K562 (cell line): ENCODE measurements around the gene SLC25A44. TPM values are rescaled to one million over a fixed set of nuclear protein-coding genes. Genes with fewer than 3 reads are reported as not detected.
A peak's percentile ranks its signal among the peaks of the same experiment; 100 is the strongest.

Source experiments
- BDP1 ChIP-seq: IDR thresholded peaks from 3 replicates; pipeline ENCODE4 v1.6.1; 2011; ENCODE audit not compliant: insufficient read length, insufficient read depth
- CREB5 ChIP-seq: fragments of 250-450 bp; sonication (Bioruptor Pico); IDR thresholded peaks from 2 replicates; pipeline ENCODE4 v1.5.0; 2020; ENCODE audit warnings: mild to moderate bottlenecking
- DACH1 ChIP-seq: fragments of 450-650 bp; IDR thresholded peaks from 2 replicates; pipeline ENCODE4 v1.6.1; 2018; ENCODE audit not compliant: partially characterized antibody
- EGR1 ChIP-seq: fragments of 450-650 bp; conservative IDR thresholded peaks from 2 replicates; pipeline ENCODE4 v1.6.1; 2017; ENCODE audit warnings: mild to moderate bottlenecking
- EZH2 ChIP-seq: IDR thresholded peaks from 2 replicates; pipeline ENCODE4 v1.6.1; 2012; ENCODE audit warnings: low read depth, mild to moderate bottlenecking, inconsistent platforms, low read length, borderline replicate concordance
- GATAD2A ChIP-seq: fragments of 450-650 bp; IDR thresholded peaks from 2 replicates; pipeline ENCODE4 v1.6.1; 2017
- JUN ChIP-seq, 2 experiments: sonication (generic) in 1 of 2; formaldehyde crosslinking in 1 of 2; IDR thresholded peaks; 2 replicates each; pipeline versions ENCODE4 v1.6.1 to v1.8.0; 2012 to 2022; ENCODE audit warnings: borderline replicate concordance in 2 of 2, mild to moderate bottlenecking in 2 of 2, improper control_type of control experiment in 1 of 2, low read depth in 1 of 2, low read length in 1 of 2, missing genetic modification reagents in 1 of 2
- MEIS2 ChIP-seq: fragments of 450-650 bp; IDR thresholded peaks from 2 replicates; pipeline ENCODE4 v1.6.1; 2014; ENCODE audit warnings: mild to moderate bottlenecking; ENCODE audit not compliant: partially characterized antibody
- RBM34 ChIP-seq: fragments of 200-400 bp; formaldehyde crosslinking; IDR thresholded peaks from 2 replicates; pipeline ENCODE4 v1.6.1; 2018; ENCODE audit warnings: low read length, borderline replicate concordance; ENCODE audit not compliant: insufficient read depth
- THRA ChIP-seq: fragments of 450-650 bp; IDR thresholded peaks from 2 replicates; pipeline ENCODE4 v1.6.1; 2017; ENCODE audit warnings: mild to moderate bottlenecking, moderate library complexity
- VEZF1 ChIP-seq: fragments of 200-800 bp; sonication (Bioruptor generic); IDR thresholded peaks from 2 replicates; pipeline ENCODE4 v1.6.1; 2017; ENCODE audit warnings: missing genetic modification characterization, missing compliant biosample characterization
- YY1 ChIP-seq, 3 experiments: IDR thresholded peaks; 2 replicates each; pipeline ENCODE4 v1.6.1; 2011; ENCODE audit warnings: low read length in 2 of 3, mild to moderate bottlenecking in 2 of 3, moderate library complexity in 2 of 3, borderline replicate concordance in 1 of 3, control low read depth in 1 of 3, low read depth in 1 of 3; ENCODE audit not compliant: insufficient read depth in 3 of 3, insufficient replicate concordance in 2 of 3, control insufficient read depth in 1 of 3, insufficient read length in 1 of 3; ENCODE audit errors: extremely low read depth in 1 of 3
- ZKSCAN8 ChIP-seq: fragments of 200-800 bp; sonication (Bioruptor generic); IDR thresholded peaks from 2 replicates; pipeline ENCODE4 v1.6.1; 2016; ENCODE audit warnings: missing genetic modification characterization, missing compliant biosample characterization
- ZNF143 ChIP-seq: sonication (generic); formaldehyde crosslinking; IDR thresholded peaks from 2 replicates; pipeline ENCODE4 v1.9.0; 2022; ENCODE audit warnings: mild to moderate bottlenecking, missing genetic modification reagents
- polyA plus RNA-seq, 8 experiments: library from polyadenylated mRNA; depleted of rRNA in 4 of 8; stranded (reverse) in 5 of 8; unstranded in 3 of 8; fragments of >200 nt; fragmentation: Nextera tagmentation in 2 of 8; fragmentation: Illumina TruSeq in 1 of 8; extraction: Ambion mirVana in 2 of 8; extraction: Trizol in 1 of 8; gene quantifications; 2 replicates each; pipeline versions ENCODE4 v1.2.1 to v1.2.3, GENCODE V29; 2011 to 2014; ENCODE audit warnings: inconsistent platforms in 1 of 8, missing spikeins in 1 of 8
- total RNA-seq, 7 experiments: library from RNA; depleted of rRNA in 6 of 7; stranded (reverse); fragments of >200 nt in 6 of 7; fragmentation: Illumina TruSeq in 2 of 7; extraction: Trizol in 2 of 7; gene quantifications; 2 replicates each; pipeline versions ENCODE4 v1.2.1 to v1.2.3, GENCODE V29; 2011 to 2021; ENCODE audit warnings: low replicate concordance in 1 of 7
- TF ChIP-seq, protein P1 (sequence below), 2 experiments: IDR thresholded peaks in 1 of 2; conservative IDR thresholded peaks in 1 of 2; 2 replicates each; pipeline ENCODE4 v1.6.1; 2016; ENCODE audit warnings: low read depth in 2 of 2, mild to moderate bottlenecking in 1 of 2, missing compliant biosample characterization in 1 of 2, missing genetic modification characterization in 1 of 2, moderate library complexity in 1 of 2
- TF ChIP-seq, protein P2 (sequence below): sonication (generic); formaldehyde crosslinking; IDR thresholded peaks from 2 replicates; pipeline ENCODE4 v1.8.1; 2023; ENCODE audit warnings: mild to moderate bottlenecking, missing genetic modification reagents

The SLC25A44 gene
- total and polyA plus RNA-seq, 9 of the 15 experiments (the other 6 are each of a cell fraction or from before 2014, with no cell fraction given), result 4.4 to 22.8 (median 12.5) TPM

DNA sequence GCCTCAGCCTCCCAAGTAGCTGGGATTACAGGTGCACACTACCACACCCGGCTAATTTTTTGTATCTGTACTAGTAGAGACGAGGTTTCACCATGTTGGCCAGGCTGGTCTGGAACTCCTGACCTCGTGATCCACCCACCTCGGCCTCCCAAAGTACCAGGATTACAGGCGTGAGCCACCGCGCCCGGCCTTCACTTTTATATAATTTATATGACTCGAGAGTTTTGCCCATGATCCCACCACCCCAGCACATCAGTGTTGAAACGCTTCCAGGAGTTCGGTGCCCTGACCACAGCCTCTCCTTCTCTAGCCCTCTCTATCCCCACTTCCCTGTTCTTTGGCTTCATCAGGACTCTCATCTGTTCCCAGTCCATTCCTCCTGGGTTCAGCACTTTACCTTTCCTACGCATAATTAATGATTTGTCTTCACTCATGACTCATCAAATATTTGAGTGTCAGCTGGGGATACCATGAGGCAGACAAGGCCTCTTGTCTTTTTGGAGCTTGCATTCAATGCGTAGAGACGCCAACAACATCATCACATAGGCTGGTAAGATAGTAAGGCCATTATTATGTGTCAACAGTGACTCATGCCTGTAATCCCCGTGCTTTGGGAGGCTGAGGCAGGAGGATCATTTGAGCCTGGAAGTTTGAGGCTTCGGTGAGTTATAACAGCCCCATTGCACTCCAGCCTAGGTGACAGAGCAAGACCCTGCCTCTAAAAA lies 20.3 kb downstream of the SLC25A44 start (continued):
- no peak for TF ChIP-seq ZNF143 (CRISPR knock-in tag)
- TF ChIP-seq VEZF1 (CRISPR knock-in tag), result no peak
- 0 out of 2 replicates have a peak, but pooled peaks have one; percentile 17 for TF ChIP-seq EGR1
- TF ChIP-seq, protein P1, sequence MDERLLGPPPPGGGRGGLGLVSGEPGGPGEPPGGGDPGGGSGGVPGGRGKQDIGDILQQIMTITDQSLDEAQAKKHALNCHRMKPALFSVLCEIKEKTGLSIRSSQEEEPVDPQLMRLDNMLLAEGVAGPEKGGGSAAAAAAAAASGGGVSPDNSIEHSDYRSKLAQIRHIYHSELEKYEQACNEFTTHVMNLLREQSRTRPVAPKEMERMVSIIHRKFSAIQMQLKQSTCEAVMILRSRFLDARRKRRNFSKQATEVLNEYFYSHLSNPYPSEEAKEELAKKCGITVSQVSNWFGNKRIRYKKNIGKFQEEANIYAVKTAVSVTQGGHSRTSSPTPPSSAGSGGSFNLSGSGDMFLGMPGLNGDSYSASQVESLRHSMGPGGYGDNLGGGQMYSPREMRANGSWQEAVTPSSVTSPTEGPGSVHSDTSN (CRISPR knock-in tag; IDR thresholded peaks at IDR 0.05; ENCODE audit: low read depth), result no peak
- TF ChIP-seq, protein P1 (tag; conservative IDR thresholded peaks at IDR 0.05; ENCODE audit: low read depth), result peak; percentile 76
- TF ChIP-seq, protein P2, sequence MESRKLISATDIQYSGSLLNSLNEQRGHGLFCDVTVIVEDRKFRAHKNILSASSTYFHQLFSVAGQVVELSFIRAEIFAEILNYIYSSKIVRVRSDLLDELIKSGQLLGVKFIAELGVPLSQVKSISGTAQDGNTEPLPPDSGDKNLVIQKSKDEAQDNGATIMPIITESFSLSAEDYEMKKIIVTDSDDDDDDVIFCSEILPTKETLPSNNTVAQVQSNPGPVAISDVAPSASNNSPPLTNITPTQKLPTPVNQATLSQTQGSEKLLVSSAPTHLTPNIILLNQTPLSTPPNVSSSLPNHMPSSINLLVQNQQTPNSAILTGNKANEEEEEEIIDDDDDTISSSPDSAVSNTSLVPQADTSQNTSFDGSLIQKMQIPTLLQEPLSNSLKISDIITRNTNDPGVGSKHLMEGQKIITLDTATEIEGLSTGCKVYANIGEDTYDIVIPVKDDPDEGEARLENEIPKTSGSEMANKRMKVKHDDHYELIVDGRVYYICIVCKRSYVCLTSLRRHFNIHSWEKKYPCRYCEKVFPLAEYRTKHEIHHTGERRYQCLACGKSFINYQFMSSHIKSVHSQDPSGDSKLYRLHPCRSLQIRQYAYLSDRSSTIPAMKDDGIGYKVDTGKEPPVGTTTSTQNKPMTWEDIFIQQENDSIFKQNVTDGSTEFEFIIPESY (CRISPR knock-in tag), result no peak
- peak; percentile 83 for TF ChIP-seq DACH1
- no peak for TF ChIP-seq THRA
- no peak for TF ChIP-seq RBM34
- no peak for TF ChIP-seq EZH2
- 0 out of 2 replicates have a peak, but pooled peaks have one; percentile 33 for TF ChIP-seq GATAD2A
- TF ChIP-seq BDP1, result no peak
- TF ChIP-seq YY1 (IDR thresholded peaks at IDR 0.05; ENCODE audit: borderline replicate concordance in 1 of 3, control insufficient read depth in 1 of 3, extremely low read depth in 1 of 3, insufficient read depth in 3 of 3, insufficient read length in 1 of 3, insufficient replicate concordance in 2 of 3, low read depth in 1 of 3, low read length in 2 of 3), result no peak
- TF ChIP-seq JUN (IDR thresholded peaks at IDR 0.05; ENCODE audit: borderline replicate concordance, low read depth, low read length), result peak; percentile 42; the same call in 1 of the 2 replicates
- TF ChIP-seq JUN (CRISPR knock-in tag; IDR thresholded peaks at IDR 0.05; ENCODE audit: borderline replicate concordance), result no peak
- 0 out of 2 replicates have a peak, but pooled peaks have one; percentile 26 for TF ChIP-seq ZKSCAN8 (CRISPR knock-in tag)
- no peak for TF ChIP-seq CREB5 (CRISPR knock-in tag)
- TF ChIP-seq MEIS2, result peak; percentile 86
